Measurements from ENCODE around the gene LIMA1.
"Not testable (repeated sequence)": the region's sequence is repeated elsewhere in the genome, so short reads cannot be mapped to it uniquely, and the experiment has no call there.

Gene LIMA1

DNA sequence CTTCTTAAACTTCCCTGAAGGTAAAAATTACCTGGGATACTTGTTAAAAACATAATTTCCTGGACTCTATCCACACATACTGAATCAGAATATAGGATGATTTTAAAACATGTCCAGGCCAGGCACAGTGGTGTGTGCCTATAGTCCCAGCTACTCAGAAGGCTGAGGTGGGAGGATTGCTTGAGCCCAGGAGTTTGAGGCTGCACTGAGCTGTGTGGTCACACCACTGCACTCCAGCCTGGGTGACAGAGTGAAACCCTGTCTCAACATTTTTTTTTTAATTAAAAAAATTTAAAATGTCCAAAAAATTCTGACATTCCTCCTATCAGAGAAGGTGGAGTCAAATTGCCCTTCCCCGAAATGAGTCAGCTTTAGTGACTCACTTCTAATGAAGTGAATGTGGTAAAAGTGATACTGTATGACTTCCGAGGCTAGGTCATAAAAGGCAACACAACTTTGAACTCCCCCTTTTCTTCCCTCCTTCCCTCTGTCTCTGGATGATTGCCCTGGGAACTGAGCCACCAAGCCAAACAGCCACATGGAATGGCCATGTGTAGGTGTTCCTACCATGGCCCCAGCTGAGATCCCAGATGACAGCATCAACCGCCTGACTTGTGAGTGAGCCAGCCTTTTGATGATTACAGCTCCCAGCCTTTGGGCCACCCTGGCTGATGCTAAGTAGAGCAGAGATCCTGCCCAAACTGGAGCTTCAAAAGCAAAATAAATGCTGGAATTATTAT is 36.3 kb downstream of the LIMA1 start:
- no peak for DNase-seq

- no peak for DNase-seq
Measured at GRCh38 chr12:50246197-50246865, 37.0 kb downstream of the LIMA1 start.

GRCh38 chr12:50243507-50243906 is 39.8 kb downstream of the LIMA1 start:
- DNase-seq: no peak

DNA sequence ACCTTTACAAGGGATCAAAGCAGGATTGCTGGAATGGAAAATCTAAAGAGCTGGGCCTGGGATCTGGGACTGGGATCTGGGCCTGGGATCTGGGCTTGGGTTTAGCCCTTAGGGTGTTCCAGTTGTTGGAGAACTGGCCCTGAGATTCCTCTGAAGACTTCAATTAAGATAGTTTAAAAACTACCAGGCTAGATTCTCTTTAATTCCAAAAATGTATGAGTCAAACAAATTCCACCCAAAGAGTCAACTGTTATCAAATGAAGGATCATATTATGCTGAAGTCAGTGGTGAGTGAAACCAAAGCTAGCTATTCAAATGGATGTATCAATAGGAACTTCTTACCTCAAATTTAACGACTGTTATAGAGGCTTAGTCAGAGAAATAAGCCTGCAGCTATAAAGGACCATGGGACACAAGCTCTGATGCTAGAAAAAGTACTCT is 40.5 kb downstream of the LIMA1 start:
- DNase-seq: no peak

DNA sequence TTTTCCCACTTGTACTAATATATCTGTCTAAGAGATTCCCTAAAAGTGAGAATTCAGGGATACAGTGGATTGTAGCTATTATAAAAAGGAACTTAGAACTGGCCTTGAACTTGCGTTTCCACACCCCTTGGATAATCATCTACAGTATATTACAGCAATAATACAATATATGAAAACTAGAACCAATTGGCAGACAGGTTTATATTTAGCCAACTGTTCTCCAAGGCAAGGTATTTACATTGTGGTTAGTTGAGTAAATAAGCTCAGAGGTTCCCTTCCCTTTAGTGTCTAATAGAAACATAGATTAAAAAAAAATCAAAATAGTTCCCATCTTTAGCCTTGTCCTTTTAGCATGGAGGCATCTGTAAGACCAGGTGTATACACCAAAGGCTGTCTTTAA is 42.1 kb downstream of the LIMA1 start:
- DNase-seq: no peak

- no peak for DNase-seq
Measured at GRCh38 chr12:50240792-50241114, 42.6 kb downstream of the LIMA1 start.

GRCh38 chr12:50240096-50240791 is 43.1 kb downstream of the LIMA1 start:
- no peak for DNase-seq

- DNase-seq: no peak
Measured at GRCh38 chr12:50239355-50239891, 43.9 kb downstream of the LIMA1 start.

- no peak for DNase-seq
Measured at GRCh38 chr12:50234347-50234746, 49.0 kb downstream of the LIMA1 start.

- DNase-seq: no peak
Measured at GRCh38 chr12:50232771-50233209, 50.5 kb downstream of the LIMA1 start.

GRCh38 chr12:50232206-50232605 is 51.1 kb downstream of the LIMA1 start:
- DNase-seq: no peak

GRCh38 chr12:50231346-50231745 is 52.0 kb downstream of the LIMA1 start:
- DNase-seq: no peak

DNA sequence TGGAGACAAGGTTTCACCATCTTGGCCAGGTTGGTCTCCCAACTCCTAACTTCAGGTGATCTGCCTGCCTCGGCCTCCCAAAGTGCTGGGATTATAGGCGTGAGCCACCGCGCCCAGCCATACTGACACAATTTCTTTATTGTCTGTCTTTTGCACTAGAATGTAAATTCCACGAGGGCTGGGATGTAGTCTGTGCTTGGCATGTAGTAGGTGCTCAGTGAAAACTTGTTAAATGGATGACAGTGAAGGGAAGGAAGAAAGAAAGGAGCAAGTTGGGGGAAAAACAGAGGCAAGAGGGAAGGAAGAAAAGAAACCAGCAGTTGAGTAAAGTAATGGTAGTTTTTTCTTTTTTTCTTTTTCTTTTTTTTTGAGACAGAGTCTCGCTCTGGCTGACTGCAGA is 53.1 kb downstream of the LIMA1 start:
- DNase-seq: no peak

GRCh38 chr12:50224026-50224692 is 59.2 kb downstream of the LIMA1 start:
- no peak for DNase-seq

GRCh38 chr12:50222275-50222783 is 61.0 kb downstream of the LIMA1 start:
- peak; percentile 49 to 70 for DNase-seq

- DNase-seq: peak; percentile 10 to 24
Measured at GRCh38 chr12:50221228-50222008, 61.9 kb downstream of the LIMA1 start.

DNA sequence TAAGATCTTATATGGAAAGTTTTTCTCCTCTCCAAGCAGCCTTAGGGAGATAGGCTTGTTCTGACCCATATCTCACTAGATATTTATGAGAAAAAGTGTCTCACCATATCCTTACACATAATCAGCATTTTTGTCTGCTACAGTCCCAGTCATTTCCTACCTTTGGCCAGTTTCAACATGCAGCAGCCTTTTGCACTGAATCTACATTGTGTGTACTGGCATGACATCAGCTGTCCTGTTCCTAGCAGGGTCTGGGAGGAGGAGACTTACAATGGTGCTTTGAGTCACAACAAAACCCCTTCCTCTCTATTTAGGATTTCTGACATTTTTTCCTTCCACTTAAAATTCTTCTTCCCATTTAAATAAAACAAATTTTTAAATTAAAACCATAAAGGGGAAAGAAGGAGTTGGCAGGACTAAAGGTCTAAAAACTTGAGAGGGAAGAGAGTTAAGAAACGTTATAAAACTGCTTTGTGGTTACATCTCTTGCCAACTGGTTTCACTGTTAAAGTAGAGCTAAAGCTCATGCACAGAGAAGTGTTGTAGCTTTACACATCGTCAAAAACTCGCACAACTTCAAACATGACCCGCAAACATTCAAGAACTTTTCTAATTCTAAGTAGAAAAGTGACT is 62.8 kb downstream of the LIMA1 start:
- DNase-seq: peak; percentile 37 to 46

- no peak for DNase-seq
Measured at GRCh38 chr12:50219544-50219943, 63.8 kb downstream of the LIMA1 start.

DNA sequence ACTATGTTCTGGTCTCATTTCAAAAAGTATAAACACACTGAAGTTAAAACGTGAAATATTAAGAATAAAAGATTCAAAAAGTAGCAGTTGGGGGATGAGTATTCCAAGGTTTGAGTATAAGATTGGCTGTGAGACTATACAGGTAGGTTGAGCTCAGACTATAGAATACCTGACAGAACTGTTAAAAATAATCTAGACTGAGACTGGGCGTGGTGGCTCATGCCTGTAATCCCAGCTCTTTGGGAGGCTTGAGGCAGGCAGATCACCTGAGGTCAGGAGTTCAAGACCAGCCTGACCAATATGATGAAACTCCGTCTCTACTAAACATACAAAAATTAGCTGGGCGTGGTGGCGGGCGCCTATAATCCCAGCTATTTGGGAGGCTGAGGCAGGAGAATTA is 64.3 kb downstream of the LIMA1 start:
- not testable (repeated sequence) for DNase-seq

DNA sequence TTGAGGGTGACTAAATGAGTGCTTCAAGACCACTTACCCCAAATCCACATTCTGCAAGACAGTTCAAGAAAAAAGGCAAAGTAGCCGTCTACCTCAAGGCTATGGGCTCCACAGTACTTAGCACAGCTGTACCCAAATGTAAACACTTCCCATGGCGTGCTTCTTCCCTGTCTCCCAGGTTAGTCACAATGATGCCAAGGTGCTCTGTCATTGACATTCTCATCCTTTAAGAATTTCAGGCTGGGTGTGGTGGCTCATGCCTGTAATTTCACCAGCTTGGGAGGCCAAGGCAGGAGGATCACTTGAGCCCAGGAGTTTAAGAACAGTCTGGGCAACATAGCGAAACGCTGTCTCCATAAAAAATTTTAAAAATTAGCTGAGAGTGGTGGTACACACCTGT is 64.9 kb downstream of the LIMA1 start:
- DNase-seq: no peak

DNA sequence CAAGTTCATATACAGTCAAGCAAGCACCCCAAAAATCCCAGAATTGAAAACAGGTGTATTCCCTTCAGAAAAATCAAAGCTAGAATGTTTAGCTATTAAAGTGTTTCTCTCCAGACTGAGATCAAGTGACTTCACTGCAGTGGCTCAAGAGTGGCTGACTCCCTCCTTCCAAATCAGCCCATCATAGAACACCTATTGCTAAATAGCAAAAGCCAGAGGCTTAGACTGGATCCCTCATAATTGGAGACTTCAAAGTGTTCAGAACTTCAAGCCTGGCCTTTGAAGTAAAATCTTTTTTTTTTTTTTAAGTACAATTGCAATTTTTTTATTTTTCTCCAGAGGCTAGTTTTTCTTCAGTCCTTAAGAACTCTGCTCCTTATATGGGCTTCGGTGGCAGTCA is 66.1 kb downstream of the LIMA1 start:
- no peak for DNase-seq

DNA sequence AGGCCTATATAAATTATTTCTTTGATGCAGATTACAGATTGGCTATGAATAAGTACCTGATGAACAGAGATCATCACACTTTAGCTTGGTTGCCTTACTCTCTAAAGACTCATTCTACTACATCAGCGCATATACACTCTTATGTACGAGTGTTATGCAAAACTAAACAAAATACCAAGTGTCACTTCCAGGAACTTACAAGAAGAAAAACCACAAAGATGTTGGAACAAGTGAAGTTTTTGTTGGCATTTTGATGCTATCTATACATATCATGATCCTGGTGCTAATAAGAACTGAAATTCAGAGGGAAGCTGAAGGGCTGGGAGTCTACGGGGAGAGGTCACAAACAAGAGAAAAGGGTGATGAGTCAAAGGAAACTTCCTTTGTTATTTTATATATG is 68.3 kb downstream of the LIMA1 start:
- DNase-seq: no peak
